Stimulated activated CD4-positive, alpha-beta T cell treated with anti-CD3 and anti-CD28 coated beads, Interleukin-1b, Interleukin-23, amount 100 ng/mL, for 1 hour (primary cell): Measurements from ENCODE around the gene VHLL.

Experiments
- DNase-seq, 2 donors: peaks; one replicate each; pipeline ENCODE4 v3.0.0-alpha.2; 2020; ENCODE audit warnings: low read depth in 2 of 2

The VHLL gene

DNA sequence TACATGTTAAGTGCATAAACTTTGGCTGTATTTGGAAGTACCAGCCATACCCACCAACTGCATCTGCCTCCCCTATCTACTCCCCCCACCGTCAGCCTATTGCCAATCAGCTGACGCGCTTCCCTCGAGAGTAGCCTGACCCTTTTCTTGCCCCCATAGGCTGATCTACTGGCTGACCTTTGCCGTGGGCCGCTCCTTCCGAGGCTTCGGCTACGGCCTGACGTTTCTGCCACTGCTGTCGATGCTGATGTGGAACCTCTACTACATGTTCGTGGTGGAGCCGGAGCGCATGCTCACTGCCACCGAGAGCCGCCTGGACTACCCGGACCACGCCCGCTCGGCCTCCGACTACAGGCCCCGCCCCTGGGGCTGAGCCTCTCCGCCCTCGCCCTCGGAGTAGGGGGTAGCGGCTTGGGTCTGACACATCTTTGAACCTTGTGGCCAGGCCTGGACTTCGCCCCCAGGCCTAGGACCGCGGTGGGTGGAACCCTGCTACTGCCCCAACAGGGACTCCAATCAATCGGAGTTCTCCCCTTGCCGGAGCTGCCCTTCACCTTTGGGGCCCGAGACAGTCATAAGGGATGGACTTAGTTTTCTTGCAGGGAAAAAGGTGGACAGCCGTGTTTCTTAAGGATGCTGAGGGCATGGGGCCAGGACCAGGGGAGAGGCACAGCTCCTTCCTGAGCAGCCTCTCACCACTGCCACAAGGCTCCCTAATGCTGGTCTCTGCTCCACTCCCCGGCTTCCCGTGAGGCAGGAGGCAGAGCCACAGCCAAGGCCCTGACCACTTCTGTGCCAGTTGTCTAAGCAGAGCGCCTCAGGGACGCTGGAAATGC, 7.7 kb downstream of the VHLL start:
- DNase-seq = no peak

DNA sequence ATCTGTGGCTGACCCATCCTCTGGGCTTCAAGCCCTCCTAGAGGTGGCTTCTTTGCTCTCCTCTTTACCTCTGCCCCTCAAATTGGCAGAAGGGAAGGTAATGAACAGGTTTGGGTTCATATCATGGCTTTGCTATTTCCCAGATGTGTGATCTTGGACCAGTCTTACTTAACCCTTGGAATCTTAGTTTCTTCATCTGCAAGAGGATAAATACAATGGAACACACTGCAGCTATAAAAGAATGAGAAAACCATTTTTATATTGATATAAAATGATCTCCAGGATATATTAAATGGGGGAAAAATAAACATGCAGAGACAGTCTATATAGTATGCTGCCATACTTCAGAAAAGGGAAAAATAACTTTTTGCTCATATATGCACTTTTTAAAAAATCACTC, 9.2 kb downstream of the VHLL start:
- DNase-seq = no peak

- no peak for DNase-seq
Measured at GRCh38 chr1:156286061-156286460, 13.0 kb downstream of the VHLL start.

DNA sequence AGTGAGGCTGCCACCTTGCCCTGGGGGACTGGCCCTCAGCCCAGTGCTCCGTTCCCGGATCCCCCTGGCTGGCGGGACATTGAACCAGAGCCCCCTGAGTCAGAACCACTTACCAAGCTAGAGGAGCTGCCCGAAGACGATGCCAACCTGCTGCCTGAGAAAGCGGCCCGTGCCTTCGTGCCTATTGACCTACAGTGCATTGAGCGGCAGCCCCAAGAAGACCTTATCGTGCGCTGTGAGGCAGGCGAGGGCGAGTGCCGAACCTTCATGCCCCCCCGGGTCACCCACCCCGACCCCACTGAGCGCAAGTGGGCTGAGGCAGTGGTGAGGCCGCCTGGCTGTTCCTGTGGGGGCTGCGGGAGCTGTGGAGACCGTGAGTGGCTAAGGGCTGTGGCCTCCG, 13.7 kb downstream of the VHLL start:
- DNase-seq = no peak

DNA sequence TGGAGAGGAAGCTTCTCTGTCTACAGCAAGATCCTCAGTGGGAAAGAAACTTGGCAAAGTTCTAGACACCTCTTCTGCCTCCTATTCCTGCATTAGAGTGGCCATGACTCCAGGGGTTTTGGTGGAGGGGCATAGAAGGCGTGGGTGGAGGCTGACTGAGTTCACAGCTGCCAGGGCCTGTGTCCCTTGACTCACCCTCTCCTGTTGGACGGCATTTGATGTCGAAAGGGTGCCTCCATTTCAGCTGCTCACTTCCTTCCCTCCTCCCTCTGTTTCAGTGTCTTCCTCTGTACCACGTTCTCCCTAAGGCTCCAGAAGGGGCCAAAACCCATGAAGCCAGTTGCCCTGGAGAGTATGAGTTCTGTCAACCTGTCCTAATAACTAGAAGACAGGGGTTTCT, 14.3 kb downstream of the VHLL start:
- DNase-seq = no peak

GRCh38 chr1:156284112-156284511, 15.0 kb downstream of the VHLL start, which contains the start of gene TMEM79:
Gene TMEM79, plus strand, starts transcription at chr1:156284325. Its CDS starts 902 bp downstream, at chr1:156285227.
- DNase-seq = no peak

GRCh38 chr1:156283521-156283920, 15.6 kb downstream of the VHLL start:
- DNase-seq = no peak

- DNase-seq = peak; percentile 79 to 88
Measured at GRCh38 chr1:156282479-156283222, 16.5 kb downstream of the VHLL start, which contains the start of gene SMG5. Gene SMG5, minus strand, starts transcription at chr1:156282825. Its CDS starts 145 bp downstream, at chr1:156282680.

- DNase-seq = no peak
Measured at GRCh38 chr1:156281693-156282478, 17.2 kb downstream of the VHLL start.

- DNase-seq = peak in 1 of 2 donors; percentile 17
Measured at GRCh38 chr1:156281281-156281680, 17.8 kb downstream of the VHLL start.

DNA sequence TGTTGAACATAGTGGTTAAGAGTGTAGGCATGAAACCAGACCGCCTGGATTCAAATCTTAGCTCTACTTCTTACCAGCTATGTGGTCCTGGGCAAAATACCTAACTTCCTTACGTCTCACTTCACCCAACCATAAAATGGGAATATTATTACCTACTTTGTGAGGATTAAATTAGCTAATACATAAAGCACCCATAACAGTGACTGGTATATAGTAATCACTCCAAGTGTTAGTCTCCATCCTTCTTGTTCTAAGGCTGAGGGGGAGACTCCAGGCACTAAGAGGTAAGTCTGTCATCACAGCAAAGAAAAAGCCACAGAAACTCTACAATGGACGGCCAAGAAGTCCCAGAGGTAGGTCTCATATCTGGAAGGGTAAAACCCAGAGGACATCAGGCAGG, 19.3 kb downstream of the VHLL start:
- DNase-seq = no peak

GRCh38 chr1:156276966-156277381, 22.1 kb downstream of the VHLL start:
- no peak for DNase-seq

DNA sequence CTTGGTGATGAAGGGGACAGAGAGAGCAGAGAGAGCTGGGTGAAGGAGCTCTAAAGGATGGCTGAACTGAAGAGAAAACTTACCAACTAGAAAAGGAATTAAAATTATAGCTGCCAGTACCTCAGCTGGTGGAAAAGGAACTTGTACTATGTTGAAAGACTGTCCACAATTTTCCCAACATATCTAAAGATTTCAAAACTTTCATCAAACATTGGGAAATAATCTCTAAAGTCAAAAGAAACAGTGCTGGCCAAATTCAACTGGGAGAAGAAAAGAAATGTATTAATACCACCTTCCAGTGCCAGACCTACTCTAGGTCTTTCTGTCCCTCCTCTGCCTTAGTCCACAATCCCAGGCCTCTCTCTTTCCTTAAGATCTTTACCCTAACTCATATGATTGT, 22.6 kb downstream of the VHLL start:
- no peak for DNase-seq

DNA sequence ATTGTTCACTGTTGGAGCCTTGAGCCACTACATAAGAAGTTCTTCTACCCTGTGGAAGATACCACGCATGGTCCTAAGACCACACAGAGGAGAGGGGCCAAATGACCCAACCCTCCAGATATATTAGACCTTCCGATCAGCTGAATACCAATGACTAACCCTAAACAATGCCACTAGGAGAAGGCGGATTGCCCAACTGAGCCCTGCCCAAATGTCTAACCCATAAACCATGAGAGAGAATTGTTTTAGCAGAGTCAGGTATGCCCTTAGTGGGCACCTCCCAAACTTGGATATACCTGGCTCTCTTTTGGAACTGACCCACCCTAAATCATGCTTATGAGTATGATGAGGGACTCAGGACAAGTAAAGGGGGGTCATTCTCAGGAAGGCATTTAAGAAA, 28.8 kb downstream of the VHLL start:
- no peak for DNase-seq

DNA sequence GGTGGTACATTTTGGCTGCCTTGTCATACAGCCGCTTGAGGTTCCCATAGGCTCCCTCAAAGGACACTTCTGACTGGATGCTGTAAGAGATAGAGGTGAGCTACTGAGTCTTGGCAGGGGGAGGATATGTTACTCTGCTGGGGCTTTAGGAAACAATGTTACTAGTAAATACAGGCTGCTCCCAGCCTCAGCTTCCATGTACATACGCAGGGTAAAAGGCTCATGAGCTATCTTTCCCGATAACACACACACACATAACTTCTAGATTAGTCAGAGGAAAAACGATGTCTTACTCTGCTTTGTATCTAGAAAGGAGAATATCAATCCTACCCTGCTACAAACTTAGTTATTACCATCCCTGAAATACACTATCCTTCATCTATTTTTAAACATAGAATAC, 30.8 kb downstream of the VHLL start:
- DNase-seq = no peak

- DNase-seq = no peak
Measured at GRCh38 chr1:156266051-156266450, 33.1 kb downstream of the VHLL start.

DNA sequence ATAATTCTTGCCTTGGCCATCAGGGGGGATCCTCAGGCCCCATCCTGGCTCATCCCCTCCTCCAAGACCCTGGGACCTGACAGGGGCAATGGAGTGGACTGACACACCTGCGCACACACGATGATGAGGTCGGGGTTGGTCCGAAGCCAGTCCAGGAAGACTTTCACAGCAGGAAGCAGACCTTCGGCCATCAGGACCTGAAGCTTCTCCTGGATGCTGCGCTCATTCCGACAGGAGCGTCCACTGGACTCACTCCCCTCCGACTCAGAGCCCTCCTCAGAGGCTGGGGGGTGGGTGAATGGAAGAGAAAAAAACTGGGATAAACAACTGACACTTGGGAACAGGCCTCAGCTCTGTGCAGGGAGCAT, 35.8 kb downstream of the VHLL start:
- no peak for DNase-seq

DNA sequence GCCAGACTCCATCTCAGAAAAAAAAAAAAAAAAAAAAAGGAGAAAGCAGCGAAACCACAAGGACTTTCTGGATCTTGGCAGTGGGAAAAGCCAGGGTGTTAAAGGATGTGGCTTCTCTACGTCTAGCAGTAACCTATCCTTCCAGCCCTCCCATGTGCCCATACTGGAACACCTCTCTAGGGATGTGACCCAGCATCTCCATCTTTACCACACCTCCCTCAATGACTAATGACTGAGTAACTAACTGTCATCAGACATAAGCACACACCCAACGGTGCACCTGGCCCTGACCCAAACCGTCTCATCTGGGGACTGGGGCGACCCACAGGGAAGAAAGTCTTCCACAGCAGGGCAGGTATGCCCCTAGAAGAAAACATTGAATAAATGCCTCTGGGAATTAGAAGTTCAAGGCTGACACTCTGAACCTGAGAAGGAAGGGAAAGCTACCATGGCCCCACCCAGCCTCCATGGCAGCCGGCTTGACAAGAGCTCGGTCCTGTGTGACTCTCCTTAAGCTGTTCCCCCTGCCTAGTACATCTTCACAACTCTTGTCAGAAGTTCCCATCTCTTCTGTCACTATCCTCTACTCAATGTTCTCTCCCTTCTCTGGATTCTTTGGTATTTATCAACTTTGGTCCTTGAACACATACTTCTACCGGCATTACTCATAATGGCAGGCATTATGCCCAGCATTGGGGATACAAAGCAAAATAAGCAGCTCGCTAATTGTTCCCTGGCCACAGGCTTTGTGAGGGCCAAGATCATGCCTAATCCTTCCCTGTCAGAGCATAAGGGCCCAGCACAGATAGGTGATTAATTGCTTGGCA, 36.4 kb downstream of the VHLL start:
- no peak for DNase-seq

GRCh38 chr1:156260896-156261295, 38.2 kb downstream of the VHLL start:
- DNase-seq = no peak

GRCh38 chr1:156259805-156260204, 39.3 kb downstream of the VHLL start:
- DNase-seq = no peak

DNA sequence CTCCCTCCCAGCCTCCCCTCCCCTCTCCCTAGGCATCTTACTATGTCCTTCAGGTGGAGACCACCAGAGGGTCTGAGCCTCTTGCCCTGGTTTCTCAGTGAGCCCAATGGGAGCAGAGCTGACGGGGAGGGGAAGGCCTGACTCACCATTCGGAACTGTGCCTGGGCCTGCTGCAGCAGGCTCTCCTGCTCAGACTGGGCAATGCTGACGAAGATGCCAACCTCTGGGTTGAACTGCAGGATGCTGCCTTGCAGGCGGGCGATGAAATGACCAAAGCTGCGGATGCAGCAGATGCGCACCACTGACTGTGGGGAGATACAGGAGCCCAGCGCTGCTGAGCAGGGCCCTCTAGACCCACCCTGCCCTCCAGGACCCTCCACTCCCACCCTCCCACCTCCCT, 40.2 kb downstream of the VHLL start:
- DNase-seq = no peak
